ENCODE measurements around the gene FLCN. TPM values are rescaled to one million over a fixed set of nuclear protein-coding genes. Genes with fewer than 3 reads are reported as not detected.

Gene FLCN
- polyA plus RNA-seq (33.3 and 34.0 TPM in 2 replicates), polyA minus RNA-seq (47.7 and 49.2 TPM in 2 replicates)

DNA sequence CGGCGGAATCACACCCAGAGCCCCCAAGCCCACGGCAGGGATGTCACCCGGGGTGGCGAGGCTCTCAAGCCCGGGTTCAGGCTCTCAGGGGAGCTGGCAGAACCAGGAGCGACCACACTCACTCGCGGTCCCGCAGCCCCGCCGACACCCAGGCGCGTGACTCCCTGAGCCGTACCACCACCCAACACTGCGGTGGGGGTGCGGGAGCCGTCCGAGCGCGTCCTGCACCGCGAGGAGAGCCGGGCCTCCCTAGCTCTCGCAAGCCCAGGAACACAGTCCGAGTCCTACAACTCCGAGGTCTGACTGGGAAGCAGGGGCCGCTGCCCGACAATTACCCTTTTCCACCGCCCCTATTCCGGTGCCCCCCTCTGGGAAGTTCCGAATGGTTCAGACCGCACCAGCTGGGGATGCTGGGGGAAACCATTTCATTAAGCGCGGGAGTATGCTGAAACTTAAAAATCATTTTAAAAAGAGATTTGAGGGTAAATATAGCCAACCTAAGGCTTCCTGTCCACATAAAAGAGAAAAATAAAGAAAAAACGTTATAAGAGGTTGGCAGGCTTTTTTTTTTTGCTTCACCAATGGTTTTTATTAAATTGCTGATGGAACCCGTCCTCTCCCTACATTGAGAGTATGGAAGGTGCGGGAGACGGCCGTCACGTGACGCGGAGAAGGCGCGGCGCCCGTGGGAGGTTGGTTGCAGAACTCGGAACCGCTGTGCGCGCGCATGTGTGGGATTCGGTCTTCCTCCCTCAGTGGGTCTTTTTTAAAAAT, at the start of gene FLCN:
TSS of gene FLCN (minus strand) at position 143 of the 774 bp plus-strand sequence. CDS start 9,031 bp downstream, outside the sequence.
- peak within 1 kb of the TSS; percentile 96 for H3K9ac ChIP-seq (ENCODE audit: low read length)
- H3K9me3 ChIP-seq (ENCODE audit: low read length) = no peaks in the 10 kb centered on the region
- TF ChIP-seq TAF1 (IDR thresholded peaks at IDR 0.05; ENCODE audit: low read depth) (peak; percentile 53), CTCF (IDR thresholded peaks at IDR 0.05; ENCODE audit: poor library complexity, severe bottlenecking) (peak; percentile 28), EZH2 (IDR thresholded peaks at IDR 0.05; ENCODE audit: borderline replicate concordance, insufficient read depth, low read length, poor library complexity, severe bottlenecking) (no peak), EP300 (conservative IDR thresholded peaks at IDR 0.05; ENCODE audit: poor library complexity, severe bottlenecking) (peak; percentile 45), SMC3 (conservative IDR thresholded peaks at IDR 0.05; ENCODE audit: poor library complexity) (no peak), RAD21 (conservative IDR thresholded peaks at IDR 0.05) (no peak), MXI1 (conservative IDR thresholded peaks at IDR 0.05; ENCODE audit: poor library complexity, severe bottlenecking) (peak; percentile 62), POLR2AphosphoS5 (IDR thresholded peaks at IDR 0.05) (peak; percentile 90)
- TF ChIP-seq, protein P1, sequence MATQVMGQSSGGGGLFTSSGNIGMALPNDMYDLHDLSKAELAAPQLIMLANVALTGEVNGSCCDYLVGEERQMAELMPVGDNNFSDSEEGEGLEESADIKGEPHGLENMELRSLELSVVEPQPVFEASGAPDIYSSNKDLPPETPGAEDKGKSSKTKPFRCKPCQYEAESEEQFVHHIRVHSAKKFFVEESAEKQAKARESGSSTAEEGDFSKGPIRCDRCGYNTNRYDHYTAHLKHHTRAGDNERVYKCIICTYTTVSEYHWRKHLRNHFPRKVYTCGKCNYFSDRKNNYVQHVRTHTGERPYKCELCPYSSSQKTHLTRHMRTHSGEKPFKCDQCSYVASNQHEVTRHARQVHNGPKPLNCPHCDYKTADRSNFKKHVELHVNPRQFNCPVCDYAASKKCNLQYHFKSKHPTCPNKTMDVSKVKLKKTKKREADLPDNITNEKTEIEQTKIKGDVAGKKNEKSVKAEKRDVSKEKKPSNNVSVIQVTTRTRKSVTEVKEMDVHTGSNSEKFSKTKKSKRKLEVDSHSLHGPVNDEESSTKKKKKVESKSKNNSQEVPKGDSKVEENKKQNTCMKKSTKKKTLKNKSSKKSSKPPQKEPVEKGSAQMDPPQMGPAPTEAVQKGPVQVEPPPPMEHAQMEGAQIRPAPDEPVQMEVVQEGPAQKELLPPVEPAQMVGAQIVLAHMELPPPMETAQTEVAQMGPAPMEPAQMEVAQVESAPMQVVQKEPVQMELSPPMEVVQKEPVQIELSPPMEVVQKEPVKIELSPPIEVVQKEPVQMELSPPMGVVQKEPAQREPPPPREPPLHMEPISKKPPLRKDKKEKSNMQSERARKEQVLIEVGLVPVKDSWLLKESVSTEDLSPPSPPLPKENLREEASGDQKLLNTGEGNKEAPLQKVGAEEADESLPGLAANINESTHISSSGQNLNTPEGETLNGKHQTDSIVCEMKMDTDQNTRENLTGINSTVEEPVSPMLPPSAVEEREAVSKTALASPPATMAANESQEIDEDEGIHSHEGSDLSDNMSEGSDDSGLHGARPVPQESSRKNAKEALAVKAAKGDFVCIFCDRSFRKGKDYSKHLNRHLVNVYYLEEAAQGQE (IDR thresholded peaks at IDR 0.05; ENCODE audit: borderline replicate concordance) = peak; percentile 55
- H3K4me3 ChIP-seq (ENCODE audit: low read length) = peak within 1 kb of the TSS; percentile 100
- no peaks in the 10 kb centered on the region for H3K36me3 ChIP-seq (ENCODE audit: insufficient read depth, low read length)
- H3F3A ChIP-seq (ENCODE audit: insufficient read depth, low read length, poor library complexity, severe bottlenecking) = no peaks in the 10 kb centered on the region
- no peaks in the 10 kb centered on the region for H3K27me3 ChIP-seq (ENCODE audit: insufficient read depth, low read depth, low read length)
- peak within 1 kb of the TSS; percentile 98 for H2AFZ ChIP-seq (ENCODE audit: low read depth, low read length)
- peak within 1 kb of the TSS; percentile 95 for H3K27ac ChIP-seq (ENCODE audit: low read length)
- peaks cover 22% of the 10 kb centered on the region for H3K79me2 ChIP-seq (replicated peaks; ENCODE audit: insufficient read depth, low read length)
- no peaks in the 10 kb centered on the region for H3K9me2 ChIP-seq (ENCODE audit: insufficient read depth, low read length)
- no peaks in the 10 kb centered on the region for H4K20me1 ChIP-seq (ENCODE audit: insufficient read depth)
- peak within 1 kb of the TSS; percentile 94 for H3K4me2 ChIP-seq (ENCODE audit: low read length)

GRCh38 chr17:17285951-17286350, 49.0 kb upstream of the FLCN start:
- Histone ChIP-seq H3K27me3 (ENCODE audit: insufficient read depth, low read depth, low read length) (no peaks in the 10 kb centered on the region), H3K27ac (ENCODE audit: low read length) (no peak overlapping the region), H3K9me3 (ENCODE audit: low read length) (no peaks in the 10 kb centered on the region), H3K4me2 (ENCODE audit: low read length) (no peak overlapping the region), H3K9me2 (ENCODE audit: insufficient read depth, low read length) (no peaks in the 10 kb centered on the region), H2AFZ (ENCODE audit: low read depth, low read length) (no peak overlapping the region), H3K9ac (ENCODE audit: low read length) (no peak overlapping the region), H3K79me2 (replicated peaks; ENCODE audit: insufficient read depth, low read length) (no peaks in the 10 kb centered on the region), H3K4me3 (ENCODE audit: low read length) (no peak overlapping the region), H4K20me1 (ENCODE audit: insufficient read depth) (no peaks in the 10 kb centered on the region), H3K36me3 (ENCODE audit: insufficient read depth, low read length) (no peaks in the 10 kb centered on the region), H3F3A (ENCODE audit: insufficient read depth, low read length, poor library complexity, severe bottlenecking) (peaks cover 5% of the 10 kb centered on the region)
- no peak for TF ChIP-seq SMC3 (conservative IDR thresholded peaks at IDR 0.05; ENCODE audit: poor library complexity)
- no peak for TF ChIP-seq TAF1 (IDR thresholded peaks at IDR 0.05; ENCODE audit: low read depth)
- TF ChIP-seq, protein P1 (IDR thresholded peaks at IDR 0.05; ENCODE audit: borderline replicate concordance) = no peak
- TF ChIP-seq EP300 (conservative IDR thresholded peaks at IDR 0.05; ENCODE audit: poor library complexity, severe bottlenecking) = no peak
- TF ChIP-seq RAD21 (conservative IDR thresholded peaks at IDR 0.05) = no peak
- TF ChIP-seq MXI1 (conservative IDR thresholded peaks at IDR 0.05; ENCODE audit: poor library complexity, severe bottlenecking) = no peak
- TF ChIP-seq POLR2AphosphoS5 (IDR thresholded peaks at IDR 0.05) = no peak
- TF ChIP-seq CTCF (IDR thresholded peaks at IDR 0.05; ENCODE audit: poor library complexity, severe bottlenecking) = no peak
- TF ChIP-seq EZH2 (IDR thresholded peaks at IDR 0.05; ENCODE audit: borderline replicate concordance, insufficient read depth, low read length, poor library complexity, severe bottlenecking) = no peak

All from neural cell (in vitro differentiated cells).